Uterus (tissue), 4 donors: ENCODE data around the gene MBD5. TPM values are rescaled to one million over a fixed set of nuclear protein-coding genes. Genes with fewer than 3 reads are reported as not detected.

ENCODE experiments used
- DNase-seq, 2 donors: peaks; one replicate each; pipeline ENCODE4 v3.0.0-alpha.2; 2019 to 2020
- H3K27ac ChIP-seq, 2 donors: fragments of 200-600 bp; sonication (generic); 1 replicate in 1 of 2; 2 replicates in 1 of 2; pipeline ENCODE4 v1.5.1; 2016 to 2018
- H3K27me3 ChIP-seq, 2 donors: fragments of 200-600 bp; sonication (generic); one replicate each; pipeline ENCODE4 v1.5.1; 2018 to 2019; ENCODE audit warnings: control low read depth in 1 of 2
- H3K36me3 ChIP-seq, 2 donors: fragments of 200-600 bp; sonication (generic); one replicate each; pipeline ENCODE4 v1.5.1; 2019; ENCODE audit warnings: control low read depth in 1 of 2
- H3K4me1 ChIP-seq, 2 donors: fragments of 200-600 bp; sonication (generic); one replicate each; pipeline ENCODE4 v1.5.1; 2018 to 2019; ENCODE audit warnings: control low read depth in 1 of 2
- H3K4me3 ChIP-seq, 2 donors: fragments of 200-600 bp; sonication (generic); 1 replicate in 1 of 2; 2 replicates in 1 of 2; pipeline ENCODE4 v1.5.1; 2018 to 2019; ENCODE audit warnings: mild to moderate bottlenecking in 1 of 2
- H3K9me3 ChIP-seq, 2 donors: fragments of 200-600 bp; sonication (generic); one replicate each; pipeline ENCODE4 v1.5.1; 2019; ENCODE audit warnings: control low read depth in 1 of 2
- CTCF ChIP-seq, 4 experiments: fragments of 200-600 bp in 2 of 4; fragments of 450-650 bp in 2 of 4; sonication (generic) in 2 of 4; IDR thresholded peaks; one replicate each; pipeline ENCODE4 v1.5.1; 2016 to 2019; ENCODE audit warnings: antibody characterized with exemption in 4 of 4, mild to moderate bottlenecking in 2 of 4, moderate library complexity in 1 of 4
- POLR2A ChIP-seq, 2 donors: fragments of 450-650 bp; IDR thresholded peaks; one replicate each; pipeline ENCODE4 v1.6.1; 2016; ENCODE audit warnings: antibody characterized with exemption in 2 of 2, mild to moderate bottlenecking in 1 of 2, moderate library complexity in 1 of 2
- intact Hi-C: fragments of 100-400 bp; cut with DNase I; formaldehyde crosslinking; loops from one replicate; pipeline ENCODE4 v1.15.1; 2023; ENCODE audit warnings: low total_unique reads
- total RNA-seq, 4 donors: library from RNA; depleted of rRNA in 3 of 4; stranded (reverse); fragments of >200 nt in 3 of 4; gene quantifications; one replicate each; pipeline versions ENCODE4 v1.1.0 to v1.2.4, GENCODE V29; 2014 to 2023
- donor health status: DM: yes; HTN: yes; CAD: no.

The MBD5 gene
- total RNA-seq, 4 donors from 2014 or later, result 17.4 to 77.9 (median 51.5) TPM

- DNase-seq, result no peak
- Histone ChIP-seq H3K4me3 (no peak overlapping the region), H3K27ac (no peak overlapping the region), H3K9me3 (no peaks in the 10 kb centered on the region), H3K27me3 (no peaks in the 10 kb centered on the region), H3K36me3 (no peaks in the 10 kb centered on the region), H3K4me1 (no peaks in the 10 kb centered on the region)
- intact Hi-C loops, result no loop called here
- TF ChIP-seq CTCF (IDR thresholded peaks at IDR 0.05) (no peak), POLR2A (IDR thresholded peaks at IDR 0.05) (no peak)
These were observed 231.8 kb downstream of the MBD5 start for GRCh38 chr2:148252646-148253045.

- Histone ChIP-seq H3K4me3 (no peak overlapping the region), H3K36me3 (no peaks in the 10 kb centered on the region), H3K9me3 (no peaks in the 10 kb centered on the region), H3K27me3 (no peaks in the 10 kb centered on the region), H3K4me1 (no peaks in the 10 kb centered on the region), H3K27ac (no peak overlapping the region)
- no peak for DNase-seq
- intact Hi-C loops, result no loop called here
- TF ChIP-seq CTCF (IDR thresholded peaks at IDR 0.05) (no peak), POLR2A (IDR thresholded peaks at IDR 0.05) (no peak)
These were observed 232.8 kb downstream of the MBD5 start for GRCh38 chr2:148253685-148254084.

GRCh38 chr2:148255929-148256328 is 235.0 kb downstream of the MBD5 start:
- intact Hi-C loops, result no loop called here
- no peak overlapping the region for H3K27ac ChIP-seq
- no peaks in the 10 kb centered on the region for H3K36me3 ChIP-seq
- H3K27me3 ChIP-seq, result no peaks in the 10 kb centered on the region
- TF ChIP-seq CTCF (IDR thresholded peaks at IDR 0.05) (no peak), POLR2A (IDR thresholded peaks at IDR 0.05) (no peak)
- no peak overlapping the region for H3K4me3 ChIP-seq
- H3K4me1 ChIP-seq, result no peaks in the 10 kb centered on the region
- DNase-seq, result no peak
- H3K9me3 ChIP-seq, result no peaks in the 10 kb centered on the region

DNA sequence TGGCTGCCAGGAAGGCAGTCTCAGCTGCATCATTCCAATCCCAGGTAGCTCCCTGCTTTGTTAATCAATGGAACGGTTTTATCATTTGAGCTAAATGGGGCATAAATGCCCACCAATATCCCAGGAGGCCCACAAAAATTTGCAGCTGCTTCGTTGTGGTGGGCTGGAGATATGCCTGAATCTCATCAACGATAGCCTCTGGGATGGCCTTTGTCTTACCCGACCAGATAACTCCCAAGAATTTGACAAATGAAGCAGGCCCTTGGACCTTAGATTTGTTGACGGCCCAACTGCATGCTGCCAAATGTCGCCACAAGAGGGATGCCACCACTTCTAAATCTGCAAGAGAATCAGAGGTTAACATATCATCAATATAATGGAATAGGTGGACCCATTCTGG is 236.4 kb downstream of the MBD5 start:
- no peaks in the 10 kb centered on the region for H3K36me3 ChIP-seq
- intact Hi-C loops, result no loop called here
- no peak overlapping the region for H3K27ac ChIP-seq
- no peaks in the 10 kb centered on the region for H3K4me1 ChIP-seq
- DNase-seq, result no peak
- H3K9me3 ChIP-seq, result no peaks in the 10 kb centered on the region
- no peak overlapping the region for H3K4me3 ChIP-seq
- no peak for TF ChIP-seq CTCF (IDR thresholded peaks at IDR 0.05)
- TF ChIP-seq POLR2A (IDR thresholded peaks at IDR 0.05), result no peak
- H3K27me3 ChIP-seq, result no peaks in the 10 kb centered on the region

DNA sequence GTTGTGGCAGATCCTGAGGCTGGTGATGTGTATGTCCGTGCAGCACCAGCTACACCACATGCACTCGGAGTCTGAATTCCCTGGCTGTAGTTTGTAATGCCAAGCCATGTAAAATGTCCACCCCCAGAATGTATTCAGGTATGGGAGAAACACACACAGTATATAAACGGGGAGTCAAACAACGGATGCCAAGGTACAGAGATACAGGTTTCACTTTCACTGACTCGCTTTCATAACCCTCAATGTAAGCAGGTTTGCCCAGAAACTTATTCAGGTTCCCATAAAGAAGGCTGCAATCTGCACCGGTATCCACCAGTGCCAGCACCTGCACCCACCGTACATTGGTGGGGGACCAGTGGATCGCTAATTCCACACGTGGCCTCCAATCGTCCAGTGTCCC is 237.2 kb downstream of the MBD5 start:
- no peaks in the 10 kb centered on the region for H3K36me3 ChIP-seq
- TF ChIP-seq POLR2A (IDR thresholded peaks at IDR 0.05) (no peak), CTCF (IDR thresholded peaks at IDR 0.05) (no peak)
- DNase-seq, result no peak
- no peak overlapping the region for H3K4me3 ChIP-seq
- no peaks in the 10 kb centered on the region for H3K27me3 ChIP-seq
- H3K27ac ChIP-seq, result no peak overlapping the region
- intact Hi-C loops, result no loop called here
- H3K9me3 ChIP-seq, result no peaks in the 10 kb centered on the region
- H3K4me1 ChIP-seq, result no peaks in the 10 kb centered on the region
